ENCODE data around the gene FRYL. TPM values are rescaled to one million over a fixed set of nuclear protein-coding genes. Genes with fewer than 3 reads are reported as not detected.
"Not testable (repeated sequence)": the region's sequence is repeated elsewhere in the genome, so short reads cannot be mapped to it uniquely, and the experiment has no call there.

Gene FRYL
- total RNA-seq, 2 donors from 2014 or later = 29.7 to 47.0 TPM

GRCh38 chr4:48752726-48753125, 27.4 kb downstream of the FRYL start:
- intact Hi-C loops (cut with DNase I) = no loop called here
- DNase-seq (no peak), ATAC-seq (no peak)
- H3K9me3 ChIP-seq = no peaks in the 10 kb centered on the region
- H3K4me3 ChIP-seq = no peak overlapping the region
- no peaks in the 10 kb centered on the region for H3K36me3 ChIP-seq (replicated peaks in 1 of 2; ENCODE audit: insufficient read depth in 1 of 2, low read depth in 2 of 2)
- peaks cover 24% of the 10 kb centered on the region for H3K4me1 ChIP-seq
- no peak for TF ChIP-seq CTCF (IDR thresholded peaks at IDR 0.05)
- TF ChIP-seq POLR2A (IDR thresholded peaks at IDR 0.05) = no peak
- H3K27me3 ChIP-seq = no peaks in the 10 kb centered on the region
- no peak overlapping the region for H3K27ac ChIP-seq
- 30 to 35% methylated on average over 5 of the region's 5 CpGs for WGBS, 2 donors

GRCh38 chr4:48752246-48752645, 27.8 kb downstream of the FRYL start:
- no peak for TF ChIP-seq CTCF (IDR thresholded peaks at IDR 0.05)
- no peak for TF ChIP-seq POLR2A (IDR thresholded peaks at IDR 0.05)
- ATAC-seq (no peak), DNase-seq (no peak)
- no peak overlapping the region for H3K27ac ChIP-seq
- no peak overlapping the region for H3K4me3 ChIP-seq
- peaks cover 24% of the 10 kb centered on the region for H3K4me1 ChIP-seq
- no peaks in the 10 kb centered on the region for H3K9me3 ChIP-seq
- H3K36me3 ChIP-seq (replicated peaks in 1 of 2; ENCODE audit: insufficient read depth in 1 of 2, low read depth in 2 of 2) = no peaks in the 10 kb centered on the region
- WGBS, 2 donors = 66 to 69% methylated on average over 2 of the region's 2 CpGs
- intact Hi-C loops (cut with DNase I) = no loop called here
- H3K27me3 ChIP-seq = no peaks in the 10 kb centered on the region

GRCh38 chr4:48748949-48749596, 31.0 kb downstream of the FRYL start:
- H3K36me3 ChIP-seq (replicated peaks in 1 of 2; ENCODE audit: insufficient read depth in 1 of 2, low read depth in 2 of 2) = no peaks in the 10 kb centered on the region
- no peaks in the 10 kb centered on the region for H3K27me3 ChIP-seq
- TF ChIP-seq POLR2A (IDR thresholded peaks at IDR 0.05) (no peak), CTCF (IDR thresholded peaks at IDR 0.05) (no peak)
- 83 to 84% methylated on average over 11 of the region's 11 CpGs for WGBS, 2 donors
- no peak for ATAC-seq
- DNase-seq = no peak
- H3K9me3 ChIP-seq = no peaks in the 10 kb centered on the region
- H3K4me1 ChIP-seq = peaks cover 14% of the 10 kb centered on the region
- no peak overlapping the region for H3K4me3 ChIP-seq
- H3K27ac ChIP-seq = no peak overlapping the region
- intact Hi-C loops (cut with DNase I) = no loop called here

- WGBS, 2 donors = 59 to 67% methylated on average over 3 to 4 of the region's 4 CpGs
- Histone ChIP-seq H3K36me3 (replicated peaks in 1 of 2; ENCODE audit: insufficient read depth in 1 of 2, low read depth in 2 of 2) (no peaks in the 10 kb centered on the region), H3K4me1 (peaks cover 17% of the 10 kb centered on the region), H3K27me3 (no peaks in the 10 kb centered on the region), H3K9me3 (no peaks in the 10 kb centered on the region), H3K4me3 (no peak overlapping the region), H3K27ac (no peak overlapping the region)
- DNase-seq (no peak), ATAC-seq (no peak)
- TF ChIP-seq POLR2A (IDR thresholded peaks at IDR 0.05) = no peak
- TF ChIP-seq CTCF (IDR thresholded peaks at IDR 0.05) = no peak
- intact Hi-C loops (cut with DNase I) = no loop called here
These were observed 33.3 kb downstream of the FRYL start for GRCh38 chr4:48746608-48747362.

GRCh38 chr4:48745223-48745622, 34.9 kb downstream of the FRYL start:
- WGBS, 2 donors = 99% methylated on average over 5 of the region's 5 CpGs
- ATAC-seq; H3K9me3 ChIP-seq; H3K4me3 ChIP-seq; H3K36me3 ChIP-seq (replicated peaks in 1 of 2; ENCODE audit: insufficient read depth in 1 of 2, low read depth in 2 of 2); H3K27me3 ChIP-seq; DNase-seq; intact Hi-C loops (cut with DNase I); H3K27ac ChIP-seq: not testable (repeated sequence)
- peaks cover 17% of the 10 kb centered on the region for H3K4me1 ChIP-seq
